Skin epidermis (tissue), 12 donors: Measurements from ENCODE around the gene ACOT7.

Experiments used
- H3K27ac ChIP-seq, 21 experiments: fragments of 200-600 bp; sonication (generic) in 11 of 21; one replicate each; pipeline ENCODE4 v1.5.0; 2020; ENCODE audit warnings: mild to moderate bottlenecking in 3 of 21, inconsistent platforms in 2 of 21, moderate library complexity in 2 of 21
- H3K4me3 ChIP-seq, 7 experiments: fragments of 200-600 bp; sonication (generic) in 2 of 7; one replicate each; pipeline ENCODE4 v1.5.0; 2020; ENCODE audit warnings: inconsistent platforms in 2 of 7, mild to moderate bottlenecking in 2 of 7, moderate library complexity in 1 of 7

The ACOT7 gene

DNA sequence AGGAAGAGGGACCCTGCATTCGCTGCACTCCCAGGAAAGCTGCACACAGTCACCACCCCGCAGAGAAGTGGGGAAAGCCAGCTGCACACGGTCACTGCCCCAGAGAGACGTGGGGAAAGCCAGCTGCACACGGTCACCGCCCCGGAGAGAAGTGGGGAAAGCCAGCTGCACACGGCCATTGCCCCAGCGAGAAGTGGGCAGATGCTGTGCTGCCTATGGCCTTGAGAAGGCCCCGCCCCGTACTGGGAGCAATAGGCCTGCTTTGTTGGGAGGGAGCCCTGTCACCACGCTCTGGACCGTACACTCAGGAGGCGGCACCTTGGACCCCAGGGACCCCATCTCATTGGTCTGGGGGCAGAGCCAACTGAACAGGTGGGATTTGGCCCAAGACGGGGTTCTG is 128.4 kb downstream of the ACOT7 start:
- no peak overlapping the region for H3K27ac ChIP-seq
- no peak overlapping the region for H3K4me3 ChIP-seq

DNA sequence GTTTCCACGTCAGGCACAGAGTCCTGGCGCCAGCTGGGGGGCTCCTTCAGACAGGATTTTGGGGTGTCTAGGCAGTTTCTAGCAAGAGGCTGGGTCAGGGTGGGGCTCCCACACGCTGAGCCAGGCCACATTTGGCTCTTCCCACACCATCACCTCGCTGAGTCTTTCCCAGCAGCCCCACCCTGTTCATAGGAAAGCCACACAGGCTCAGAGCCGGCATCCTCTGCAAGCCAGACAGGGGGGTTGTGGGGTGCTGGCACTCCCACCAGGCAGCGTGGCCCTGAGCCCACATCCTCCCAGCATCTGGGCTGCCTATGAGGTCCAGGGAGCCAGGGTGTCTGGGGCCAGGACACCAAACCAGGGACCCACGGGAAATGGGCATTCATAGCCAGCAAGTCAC is 129.9 kb downstream of the ACOT7 start:
- Histone ChIP-seq H3K4me3 (no peak overlapping the region), H3K27ac (peak overlapping the region in 9 of 21 experiments; percentile 15 to 88 (median 65))

DNA sequence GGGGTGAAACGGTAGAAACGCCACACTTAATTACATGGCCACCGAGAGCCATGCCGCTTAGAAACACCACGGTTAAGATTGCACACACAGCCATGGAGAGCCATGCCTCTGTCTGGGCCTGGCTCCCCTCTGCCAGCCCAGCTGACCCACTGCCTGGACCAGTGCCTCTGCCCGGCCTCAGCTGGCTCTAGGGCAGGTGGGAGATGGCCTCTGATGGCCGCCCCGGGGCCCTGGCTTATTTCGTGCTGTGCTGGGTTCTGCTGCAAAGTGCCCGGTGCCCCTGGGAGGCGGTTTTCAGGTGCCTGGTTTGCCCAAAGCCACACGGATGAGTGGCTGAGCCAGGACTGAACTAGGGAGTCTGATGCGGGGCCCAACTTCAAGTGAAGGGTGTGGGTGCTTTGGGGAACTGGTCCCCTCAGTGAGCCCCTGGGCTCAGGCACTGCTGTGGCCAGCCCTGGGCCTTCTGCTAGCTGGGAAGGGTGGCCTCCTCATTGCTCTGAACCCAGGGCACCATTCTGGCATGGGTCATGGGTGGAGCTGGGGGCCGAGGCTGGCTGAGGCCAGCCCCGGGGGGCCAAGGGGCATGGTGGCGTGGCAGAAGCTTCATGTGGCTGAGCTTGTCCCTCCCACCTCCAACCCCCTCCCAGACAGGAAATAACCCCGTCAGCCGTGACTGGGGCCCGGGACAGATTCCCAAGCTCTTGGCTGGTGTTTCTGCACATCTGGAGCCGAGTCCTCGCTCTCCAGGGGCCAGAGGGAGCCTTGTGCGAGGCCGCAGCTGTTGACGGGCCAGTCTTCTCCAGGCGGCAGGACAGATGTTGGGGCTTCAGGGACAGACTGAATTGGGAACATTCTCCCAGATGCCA is 130.8 kb downstream of the ACOT7 start:
- peak overlapping the region in 16 of 21 experiments; percentile 1 to 88 (median 67) for H3K27ac ChIP-seq
- H3K4me3 ChIP-seq = no peak overlapping the region

DNA sequence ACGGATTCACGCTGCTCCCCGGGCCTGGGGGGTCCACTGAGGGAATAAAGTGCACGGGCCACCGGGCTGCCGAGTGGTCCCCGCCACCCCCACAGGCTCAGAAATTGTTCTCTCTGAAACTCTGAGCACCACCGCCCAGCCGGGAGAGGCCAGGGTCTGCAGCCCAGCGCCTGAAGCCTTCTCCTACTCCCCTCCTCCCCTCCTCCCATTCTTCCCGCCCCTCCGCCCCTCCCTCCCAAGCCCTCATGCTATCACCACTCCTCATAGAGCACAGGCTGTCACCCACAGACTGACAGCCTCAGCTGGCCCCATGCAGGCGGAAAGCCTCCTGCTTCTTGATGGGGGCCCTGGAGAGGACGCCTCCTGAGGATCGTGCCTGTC is 132.0 kb downstream of the ACOT7 start:
- H3K4me3 ChIP-seq = peak overlapping the region; percentile 31 to 73 (median 44)
- H3K27ac ChIP-seq = peak overlapping the region in 16 of 21 experiments; percentile 22 to 88 (median 72)

DNA sequence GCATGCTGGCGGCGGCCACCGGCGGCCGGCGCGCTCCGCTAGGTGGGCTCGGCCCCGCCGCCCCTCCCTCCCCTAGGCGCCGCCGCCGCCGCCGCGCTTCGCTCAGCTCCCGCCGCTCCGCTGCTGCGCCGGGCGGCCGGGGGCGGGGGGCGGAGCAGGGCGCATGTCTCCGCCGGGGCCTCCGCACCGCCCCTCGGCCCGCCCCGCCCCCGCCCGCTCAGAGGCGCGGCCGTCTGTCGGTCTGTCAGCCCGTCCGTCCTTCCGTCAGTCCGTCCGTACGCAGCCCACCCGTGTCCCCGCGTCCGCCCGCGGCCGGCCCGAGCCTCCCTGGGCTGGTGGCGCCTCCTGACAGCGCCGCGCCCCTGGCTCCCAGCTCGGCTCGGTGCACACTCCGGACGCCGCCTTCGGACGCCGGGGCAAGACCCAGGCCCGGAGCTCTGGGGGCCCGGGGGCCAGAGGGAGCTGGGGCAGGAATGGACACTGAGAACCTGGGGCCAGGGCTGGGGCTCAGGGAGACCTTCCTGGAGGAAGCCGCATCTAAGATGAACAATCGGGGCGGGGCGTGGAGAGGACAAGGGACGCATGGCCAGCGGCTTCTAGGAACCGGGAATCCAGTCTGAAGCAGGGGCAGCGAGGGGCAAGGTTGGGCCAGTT is 132.5 kb downstream of the ACOT7 start, which contains the start of gene GPR153:
Gene GPR153 (minus strand): TSS at position 138 of the 654 bp plus-strand sequence. CDS start 6,193 bp downstream, outside the sequence.
- peak within 1 kb of the TSS in 20 of 21 experiments; percentile 40 to 93 (median 76) for H3K27ac ChIP-seq
- H3K4me3 ChIP-seq = peak within 1 kb of the TSS; percentile 54 to 76 (median 70)

DNA sequence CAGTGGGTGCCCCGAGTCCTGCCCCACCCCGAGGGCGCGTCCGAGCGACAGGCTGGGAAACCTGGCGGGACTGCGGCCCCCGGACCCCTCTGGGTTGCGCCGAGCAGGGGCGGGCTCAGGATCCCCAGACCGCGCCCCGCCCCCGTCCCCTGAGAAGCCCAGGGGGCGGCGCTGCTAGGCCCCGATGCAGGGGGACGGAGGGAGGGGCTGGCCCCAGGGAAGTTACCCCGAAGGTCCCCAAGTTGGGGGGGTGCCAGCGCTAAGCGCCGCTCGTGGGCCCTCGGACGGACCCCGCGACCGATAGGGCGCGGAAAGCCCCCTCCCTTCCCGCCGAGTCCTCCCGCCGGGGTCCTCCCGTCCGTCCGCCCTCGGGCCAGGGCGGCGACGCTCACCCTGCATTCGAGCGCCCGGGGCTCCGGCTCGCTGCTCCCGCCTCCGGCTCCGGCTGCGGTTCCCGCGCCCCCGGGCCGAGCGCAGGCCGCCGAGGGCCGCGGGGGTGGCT is 133.1 kb downstream of the ACOT7 start:
- Histone ChIP-seq H3K27ac (peak overlapping the region in 20 of 21 experiments; percentile 40 to 93 (median 76)), H3K4me3 (peak overlapping the region; percentile 54 to 76 (median 70))

DNA sequence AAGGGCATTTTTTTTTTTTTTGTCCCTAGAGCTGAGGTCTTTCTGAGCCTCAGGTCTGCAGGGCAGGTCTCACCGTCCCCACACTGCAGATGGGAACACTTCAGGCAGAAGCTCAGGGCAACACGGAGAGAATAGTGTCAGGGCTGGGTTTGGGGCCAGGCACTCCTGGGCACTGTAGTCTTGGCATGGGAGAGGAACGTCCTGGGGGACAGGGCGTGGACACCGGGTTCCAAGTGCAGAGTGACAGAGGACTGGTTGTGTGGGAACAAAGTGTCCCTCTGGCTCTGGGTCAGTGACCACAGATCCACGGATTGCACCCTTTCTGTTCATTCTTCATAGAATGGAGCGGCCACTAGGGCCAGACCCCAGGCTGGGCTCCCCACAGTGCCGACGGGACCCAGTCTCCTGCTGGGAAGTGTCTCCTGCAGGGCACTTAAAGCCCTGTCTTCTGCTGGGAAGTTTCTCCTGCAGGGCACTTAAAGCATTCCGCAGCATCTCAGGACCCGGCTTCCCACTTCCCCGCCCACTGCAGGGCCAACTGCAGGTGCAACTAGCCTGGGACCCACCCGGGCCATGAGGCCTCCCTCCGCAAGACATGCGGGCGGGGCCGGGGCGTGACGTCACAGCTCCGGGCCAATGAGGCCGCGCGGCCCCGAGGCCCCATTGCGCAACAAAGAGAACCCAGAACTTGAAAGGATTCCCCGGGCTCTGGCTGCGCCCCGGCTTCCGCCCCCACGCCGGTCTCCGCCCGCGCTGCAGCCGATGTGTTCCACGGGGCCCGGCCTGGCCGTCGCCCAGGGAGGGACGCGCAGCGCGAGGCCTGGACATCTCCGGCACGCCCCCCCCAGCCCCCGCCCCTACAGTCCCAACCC is 133.8 kb downstream of the ACOT7 start:
- H3K27ac ChIP-seq = peak overlapping the region in 18 of 21 experiments; percentile 40 to 93 (median 80)
- H3K4me3 ChIP-seq = peak overlapping the region; percentile 54 to 76 (median 70)

DNA sequence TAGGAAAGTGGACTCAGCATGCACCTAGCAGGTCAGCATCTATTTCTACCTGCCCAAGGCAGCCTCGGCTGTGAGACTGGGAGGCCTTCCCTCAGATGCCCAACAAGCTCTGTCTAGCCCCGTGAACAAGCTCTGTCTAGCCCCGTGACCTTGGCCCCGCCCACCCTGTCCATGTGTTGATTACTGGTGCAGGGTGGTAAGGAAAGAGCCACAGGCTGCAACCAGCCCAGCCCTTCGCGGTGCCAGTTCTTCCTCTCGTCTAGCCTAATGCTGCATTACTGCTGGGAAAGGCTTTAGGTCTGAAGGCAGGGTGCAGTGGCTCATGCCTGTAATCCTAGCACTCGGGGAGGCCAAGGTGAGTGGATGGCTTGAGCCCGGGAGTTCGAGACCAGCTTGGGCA is 134.9 kb downstream of the ACOT7 start:
- H3K27ac ChIP-seq = no peak overlapping the region

DNA sequence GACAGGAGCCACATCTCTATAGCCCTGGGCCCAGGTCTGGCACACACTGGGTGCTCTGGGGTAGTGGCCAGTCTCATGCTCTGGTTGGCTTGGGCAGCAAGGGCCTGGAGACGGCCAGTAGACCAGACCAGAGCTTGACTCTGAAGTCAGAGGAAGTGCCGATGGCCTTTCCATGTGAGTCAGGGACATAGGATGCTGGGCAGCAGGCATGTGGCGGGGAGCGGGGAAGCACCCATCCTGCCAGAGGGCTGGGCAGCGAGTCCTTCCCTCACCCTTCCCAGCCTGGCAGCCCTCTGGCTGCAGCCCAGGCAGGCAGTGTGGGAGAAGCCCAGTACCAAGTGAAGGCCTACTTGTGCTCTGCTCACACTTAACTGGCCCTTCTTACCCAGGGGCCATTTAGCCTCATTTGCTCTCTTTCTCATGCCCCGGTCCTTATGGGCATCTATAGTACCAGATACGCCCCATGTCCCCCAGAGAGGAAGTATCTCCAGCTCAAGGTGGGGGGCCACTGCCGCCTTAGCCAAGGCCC is 136.0 kb downstream of the ACOT7 start:
- H3K27ac ChIP-seq = peak overlapping the region in 1 of 21 experiments; percentile 28

More for the DNA sequence above, 134.9 kb downstream of the ACOT7 start:
- H3K4me3 ChIP-seq = no peak overlapping the region

DNA sequence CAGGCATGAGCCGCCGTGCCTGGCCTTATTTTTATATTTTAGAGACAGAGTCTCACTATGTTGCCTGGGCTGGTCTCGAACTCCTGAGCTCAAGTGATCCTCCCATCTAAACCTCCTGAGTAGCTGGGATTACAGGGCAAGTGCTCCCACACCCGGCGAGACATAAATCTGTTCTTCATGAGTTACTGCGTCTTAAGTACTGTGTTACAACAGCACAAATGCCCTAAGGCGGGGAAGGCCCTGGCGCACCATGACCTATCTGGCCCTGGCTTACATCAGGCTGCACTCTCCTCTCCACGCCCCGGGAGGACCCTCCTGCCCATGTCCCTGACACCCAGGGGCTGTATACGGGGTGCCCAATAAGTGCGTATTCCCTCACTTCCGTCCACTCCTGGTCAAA is 136.9 kb downstream of the ACOT7 start:
- Histone ChIP-seq H3K4me3 (no peak overlapping the region), H3K27ac (no peak overlapping the region)

More for the DNA sequence above, 136.0 kb downstream of the ACOT7 start:
- H3K4me3 ChIP-seq = no peak overlapping the region

DNA sequence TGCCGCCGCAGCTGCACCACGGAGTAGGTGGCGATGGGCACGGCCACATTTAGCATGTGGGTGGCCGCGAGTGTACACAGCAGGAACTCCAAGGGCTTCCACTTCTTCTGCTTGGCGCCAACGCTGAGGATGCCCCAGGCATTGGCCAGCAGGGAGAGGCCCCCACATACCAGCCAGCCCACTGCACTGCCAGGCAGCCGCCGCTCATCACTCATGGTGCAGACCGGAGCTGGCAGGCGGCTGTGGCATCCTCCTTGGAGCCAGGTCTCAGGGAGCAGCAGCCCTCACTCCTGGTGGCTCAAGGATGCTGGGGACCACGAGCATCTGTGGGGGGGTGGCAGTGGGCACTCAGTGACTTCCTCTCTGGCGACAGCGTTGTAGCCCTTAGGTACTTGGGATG is 138.9 kb downstream of the ACOT7 start:
- no peak overlapping the region for H3K27ac ChIP-seq

DNA sequence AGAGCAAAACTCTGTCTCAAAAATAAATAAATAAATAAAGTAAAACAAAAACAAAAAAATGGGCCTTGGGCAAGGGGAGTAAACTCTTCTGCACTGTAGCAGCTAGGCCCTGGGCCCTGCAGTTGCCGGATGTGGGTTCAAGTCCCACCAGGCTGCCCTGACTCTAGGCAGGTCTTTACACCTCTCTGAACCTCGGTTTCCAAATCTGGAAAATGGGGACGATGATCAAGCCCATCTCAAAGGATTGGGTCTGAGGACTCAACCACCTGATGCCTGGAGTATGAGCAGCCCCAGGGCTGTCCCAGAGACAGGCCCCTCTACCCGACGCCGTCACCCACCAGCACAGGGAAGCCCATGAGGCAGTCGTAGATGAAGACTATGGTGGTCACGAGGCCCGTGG is 140.2 kb downstream of the ACOT7 start:
- Histone ChIP-seq H3K4me3 (no peak overlapping the region), H3K27ac (no peak overlapping the region)

More for the DNA sequence above, 138.9 kb downstream of the ACOT7 start:
- H3K4me3 ChIP-seq = no peak overlapping the region

DNA sequence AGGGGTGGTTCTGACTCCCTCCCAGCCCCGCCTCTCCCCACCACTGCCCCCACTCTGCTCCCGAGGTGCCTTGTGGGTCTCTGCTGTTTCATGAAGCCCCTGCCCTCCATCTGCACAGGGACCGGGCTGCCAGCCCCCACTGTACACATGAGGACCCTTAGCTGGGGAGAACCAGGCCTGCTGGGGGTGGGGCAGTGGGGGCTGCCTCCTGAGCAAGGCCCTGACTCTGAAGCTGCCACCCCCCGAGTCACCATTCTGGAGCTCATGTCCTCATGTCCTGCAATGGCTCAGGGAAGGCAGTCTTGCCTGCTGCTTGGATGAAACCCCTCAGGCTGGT is 141.2 kb downstream of the ACOT7 start:
- no peak overlapping the region for H3K4me3 ChIP-seq

DNA sequence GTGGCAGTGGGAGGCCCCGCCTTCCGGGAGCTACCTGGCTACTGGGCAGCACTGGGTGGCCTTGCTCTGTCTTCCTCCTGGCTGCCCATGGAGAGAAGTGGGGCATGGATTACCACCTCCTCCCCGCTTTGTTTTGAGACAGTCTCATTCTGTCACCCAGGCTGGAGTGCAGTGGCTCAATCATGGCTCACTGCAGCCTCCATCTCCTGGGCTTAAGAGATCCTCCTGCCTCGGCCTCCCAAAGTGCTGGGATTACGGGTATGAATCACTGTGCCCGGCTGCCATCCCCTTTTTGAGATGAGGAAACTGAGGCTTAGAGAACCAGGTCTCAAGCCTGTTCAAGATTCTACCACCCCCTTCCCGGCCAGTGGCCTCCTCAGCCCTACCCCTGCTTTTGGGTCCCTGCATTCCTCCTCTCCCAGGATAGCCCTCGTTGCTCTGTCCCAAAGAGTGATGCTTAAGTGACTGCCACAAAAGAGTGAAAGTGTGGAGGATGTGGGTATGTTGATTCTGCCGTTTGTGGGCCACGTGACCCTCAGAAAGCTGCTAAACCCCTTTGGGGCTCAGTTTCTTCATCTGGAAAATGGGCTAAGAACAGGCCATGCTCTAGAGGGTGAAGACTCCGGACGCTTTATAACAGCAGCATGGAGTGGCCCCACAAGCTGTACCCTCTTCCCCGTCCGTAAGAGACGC is 141.7 kb downstream of the ACOT7 start:
- Histone ChIP-seq H3K27ac (no peak overlapping the region), H3K4me3 (no peak overlapping the region)

More for the DNA sequence above, 141.2 kb downstream of the ACOT7 start:
- no peak overlapping the region for H3K27ac ChIP-seq

DNA sequence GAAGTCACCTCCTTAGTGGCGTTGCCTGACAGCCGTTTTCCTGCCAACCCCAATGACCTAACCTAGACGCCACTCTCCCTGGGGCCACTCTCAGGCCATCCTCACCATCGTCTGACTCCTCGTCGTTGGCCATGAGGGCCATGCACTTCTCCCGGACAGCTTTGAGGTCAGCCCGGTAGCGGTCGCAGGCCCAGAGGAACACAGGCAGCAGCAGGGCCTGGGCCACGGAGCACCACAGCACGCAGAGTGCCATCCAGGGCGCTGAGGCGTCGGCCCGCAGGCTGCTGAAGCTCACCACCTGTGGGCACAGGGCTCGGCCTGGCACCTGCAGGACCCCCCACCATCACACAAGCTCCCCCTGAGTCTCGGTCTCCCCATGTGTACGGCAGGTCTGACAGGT is 142.3 kb downstream of the ACOT7 start:
- Histone ChIP-seq H3K4me3 (no peak overlapping the region), H3K27ac (no peak overlapping the region)

DNA sequence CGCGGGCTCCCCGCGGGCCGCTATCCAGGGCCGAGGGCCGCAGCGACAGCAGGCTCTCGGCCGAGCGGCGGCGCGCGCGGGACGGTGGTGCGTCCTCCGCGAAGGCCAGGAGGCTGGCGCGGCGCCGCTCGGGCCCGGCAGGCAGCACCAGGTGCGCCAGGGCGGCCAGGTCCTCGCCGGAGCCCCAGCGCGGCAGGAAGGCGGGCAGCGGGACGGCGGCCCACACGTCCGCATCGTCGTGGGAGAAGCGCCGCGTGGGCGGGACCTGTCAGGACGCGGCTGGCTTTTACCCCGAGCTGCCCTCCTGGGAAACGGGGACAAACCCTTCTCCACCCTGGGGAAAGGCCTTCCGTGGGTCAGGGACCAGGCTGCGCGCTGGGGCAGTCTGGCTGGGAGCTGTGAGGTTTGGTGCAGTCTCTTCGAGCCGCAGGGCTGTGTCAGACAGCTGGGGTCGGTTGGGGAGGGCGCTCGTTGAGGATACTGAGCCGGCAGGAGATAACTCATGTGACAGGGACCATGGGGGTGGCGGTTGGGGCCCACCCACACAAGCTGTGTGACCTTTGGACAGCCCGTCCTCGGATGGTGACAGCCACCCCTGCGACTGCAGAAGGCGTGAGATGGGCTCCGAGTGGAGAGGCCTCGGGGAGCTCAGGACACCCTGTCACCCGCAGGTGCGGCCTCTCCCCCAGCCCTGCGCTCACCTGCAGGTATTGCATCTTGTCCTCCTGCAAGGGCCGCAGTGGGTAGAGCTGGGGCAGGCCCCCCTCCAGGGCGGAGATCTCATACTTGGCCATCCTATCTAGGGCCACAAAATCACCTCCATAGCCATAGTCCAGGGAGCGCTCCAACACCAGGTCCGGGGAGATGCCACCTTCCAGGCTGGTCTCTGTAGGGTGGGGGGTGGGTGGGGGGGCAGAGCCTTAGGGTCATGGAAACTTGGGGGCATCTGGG is 143.6 kb downstream of the ACOT7 start:
- Histone ChIP-seq H3K4me3 (no peak overlapping the region), H3K27ac (no peak overlapping the region)

DNA sequence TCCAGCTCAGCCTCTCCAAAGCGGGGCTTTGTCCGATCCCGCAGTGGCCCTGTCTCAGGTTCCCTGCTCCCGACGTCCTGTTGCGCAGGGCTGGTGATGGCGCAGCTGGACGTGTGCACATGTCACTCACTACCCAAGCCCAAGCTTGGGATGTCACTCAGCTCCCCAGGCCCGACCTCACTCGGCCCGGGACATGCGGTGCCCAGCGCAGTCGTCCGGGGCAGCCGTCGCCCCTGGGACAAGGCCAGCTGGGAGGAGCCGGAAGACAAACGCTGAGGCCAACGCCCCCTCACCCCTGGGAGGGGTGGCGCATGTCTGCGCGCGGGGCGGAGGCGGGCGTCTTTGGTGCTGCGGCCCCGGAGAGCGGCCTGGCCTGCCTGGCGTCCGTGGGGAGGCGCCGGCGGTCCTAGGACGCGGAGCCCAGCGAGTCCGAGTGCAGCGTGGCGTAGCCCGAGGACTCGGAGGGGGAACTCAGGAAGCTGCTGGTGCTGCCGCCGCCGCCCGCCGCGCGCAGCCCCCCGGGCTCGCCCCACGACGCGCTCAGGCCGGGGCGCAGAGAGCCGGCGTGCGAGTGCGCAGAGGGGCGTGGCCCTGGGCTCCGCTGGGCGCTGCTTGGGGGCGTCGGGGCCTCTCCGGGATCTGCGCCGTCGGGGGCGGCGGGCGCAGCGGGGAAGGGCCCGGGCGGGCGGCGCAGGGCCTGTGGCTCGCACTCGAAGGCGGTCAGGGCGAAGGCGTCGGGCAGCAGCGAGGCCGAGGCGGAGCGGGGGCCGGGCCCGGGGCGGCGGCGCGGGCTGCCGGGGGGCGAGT is 144.4 kb downstream of the ACOT7 start:
- Histone ChIP-seq H3K4me3 (peak overlapping the region in 2 of 7 experiments; percentile 2 to 8), H3K27ac (no peak overlapping the region)
